ENCODE data around the gene ALDH1A3.

ALDH1A3 gene

GRCh38 chr15:100944244-100944895, 64.7 kb downstream of the ALDH1A3 start:
- no peak overlapping the region for H3K27ac ChIP-seq (ENCODE audit: extremely low read depth, low read depth, low read length)
- no peaks in the 10 kb centered on the region for H3K36me3 ChIP-seq (ENCODE audit: control insufficient read depth in 2 of 2, insufficient read depth in 1 of 2, low read length in 2 of 2)
- TF ChIP-seq ZNF350 (tag by site-specific recombination; IDR thresholded peaks at IDR 0.05), result no peak
- no peak for TF ChIP-seq ZNF211 (tag by site-specific recombination; IDR thresholded peaks at IDR 0.05; ENCODE audit: low read depth)
- TF ChIP-seq ZNF223 (tag by site-specific recombination; IDR thresholded peaks at IDR 0.05), result no peak
- TF ChIP-seq ZNF302 (tag by site-specific recombination; IDR thresholded peaks at IDR 0.05; ENCODE audit: low read depth), result no peak
- no peak for TF ChIP-seq MZF1 (tag by site-specific recombination; IDR thresholded peaks at IDR 0.05; ENCODE audit: borderline replicate concordance)
- TF ChIP-seq ZNF768 (tag by site-specific recombination; IDR thresholded peaks at IDR 0.05), result no peak
- TF ChIP-seq ZSCAN4 (tag by site-specific recombination; IDR thresholded peaks at IDR 0.05), result no peak
- TF ChIP-seq ZSCAN5A (tag by site-specific recombination; IDR thresholded peaks at IDR 0.05), result no peak
- no peak for TF ChIP-seq ZNF596 (tag by site-specific recombination; IDR thresholded peaks at IDR 0.05)
- TF ChIP-seq GLI4 (tag by site-specific recombination; IDR thresholded peaks at IDR 0.05), result no peak
- no peak overlapping the region for H3K4me3 ChIP-seq (ENCODE audit: low read depth, low read length)
- POLR2A ChIA-PET, result no interaction called here
- H3K9me3 ChIP-seq (ENCODE audit: control insufficient read depth, insufficient read depth, low read depth, low read length), result no peaks in the 10 kb centered on the region
- H3K4me1 ChIP-seq (ENCODE audit: control insufficient read depth, insufficient read depth, low read length), result no peaks in the 10 kb centered on the region
- CTCF ChIA-PET, result interaction anchor here (0.6 to 3.0 kb wide), 4 partner anchors 9 to 298 kb away, joined by 3 to 15 read pairs (median 5); no protein-coding TSS in a partner anchor

- CTCF ChIA-PET, result interaction anchor here (3.0 kb wide), 1 partner anchor 27 kb away, joined by 15 read pairs; no protein-coding TSS in a partner anchor
- H3K36me3 ChIP-seq (ENCODE audit: control insufficient read depth in 2 of 2, insufficient read depth in 1 of 2, low read length in 2 of 2), result no peaks in the 10 kb centered on the region
- H3K4me3 ChIP-seq (ENCODE audit: low read depth, low read length), result no peak overlapping the region
- no peaks in the 10 kb centered on the region for H3K4me1 ChIP-seq (ENCODE audit: control insufficient read depth, insufficient read depth, low read length)
- H3K27ac ChIP-seq (ENCODE audit: extremely low read depth, low read depth, low read length), result no peak overlapping the region
- no peaks in the 10 kb centered on the region for H3K9me3 ChIP-seq (ENCODE audit: control insufficient read depth, insufficient read depth, low read depth, low read length)
- POLR2A ChIA-PET, result no interaction called here
- TF ChIP-seq TCF7L2 (IDR thresholded peaks at IDR 0.05; ENCODE audit: borderline replicate concordance, low read depth, low read length) (no peak), ZNF549 (tag by site-specific recombination; IDR thresholded peaks at IDR 0.05) (no peak), MYNN (tag by site-specific recombination; IDR thresholded peaks at IDR 0.05; ENCODE audit: borderline replicate concordance) (no peak), ELK4 (IDR thresholded peaks at IDR 0.05; ENCODE audit: borderline replicate concordance, low read depth, low read length) (no peak), ZNF138 (tag by site-specific recombination; IDR thresholded peaks at IDR 0.05; ENCODE audit: borderline replicate concordance) (no peak), ZNF148 (tag by site-specific recombination; IDR thresholded peaks at IDR 0.05; ENCODE audit: borderline replicate concordance) (no peak), ZSCAN5A (tag by site-specific recombination; IDR thresholded peaks at IDR 0.05) (no peak), ZNF169 (tag by site-specific recombination; IDR thresholded peaks at IDR 0.05) (no peak), ZNF837 (tag by site-specific recombination; IDR thresholded peaks at IDR 0.05) (no peak), ZNF426 (tag by site-specific recombination; IDR thresholded peaks at IDR 0.05) (no peak), ZNF768 (tag by site-specific recombination; IDR thresholded peaks at IDR 0.05) (no peak), ZNF146 (tag by site-specific recombination; IDR thresholded peaks at IDR 0.05) (no peak)
Observed at GRCh38 chr15:100944986-100945385, 65.4 kb downstream of the ALDH1A3 start.
